GM21360 (cell line): ENCODE data around the gene MTF2.
"Not testable (repeated sequence)": the region's sequence is repeated elsewhere in the genome, so short reads cannot be mapped to it uniquely, and the experiment has no call there.

Experiments used
- ATAC-seq: cut with Tn5 transposase; IDR thresholded peaks from one replicate; pipeline ENCODE4 v1.9.1; 2021; ENCODE audit warnings: mild to moderate bottlenecking, moderate library complexity; ENCODE audit not compliant: unreplicated experiment

Gene MTF2

GRCh38 chr1:93137604-93138292, 58.7 kb downstream of the MTF2 start:
- no peak for ATAC-seq

DNA sequence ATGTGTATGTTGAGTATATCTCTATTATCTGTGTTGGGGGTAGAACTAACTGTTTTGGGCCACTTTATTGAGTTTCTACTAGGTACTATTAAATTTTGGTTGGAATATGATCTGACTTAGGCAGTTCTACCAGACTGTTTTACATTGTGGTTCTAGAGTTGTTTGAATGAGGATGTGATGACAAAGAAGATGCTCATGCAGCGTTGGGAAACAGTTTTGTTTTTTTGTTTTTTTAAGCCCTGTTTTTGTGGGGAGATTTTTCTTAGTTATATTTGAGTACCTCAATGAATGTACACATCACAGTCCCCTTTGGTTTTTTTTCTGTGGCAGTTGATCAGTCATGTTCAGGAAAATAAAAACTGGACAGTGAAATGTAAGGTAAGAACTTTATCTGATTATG, 61.0 kb downstream of the MTF2 start:
- ATAC-seq, result no peak

DNA sequence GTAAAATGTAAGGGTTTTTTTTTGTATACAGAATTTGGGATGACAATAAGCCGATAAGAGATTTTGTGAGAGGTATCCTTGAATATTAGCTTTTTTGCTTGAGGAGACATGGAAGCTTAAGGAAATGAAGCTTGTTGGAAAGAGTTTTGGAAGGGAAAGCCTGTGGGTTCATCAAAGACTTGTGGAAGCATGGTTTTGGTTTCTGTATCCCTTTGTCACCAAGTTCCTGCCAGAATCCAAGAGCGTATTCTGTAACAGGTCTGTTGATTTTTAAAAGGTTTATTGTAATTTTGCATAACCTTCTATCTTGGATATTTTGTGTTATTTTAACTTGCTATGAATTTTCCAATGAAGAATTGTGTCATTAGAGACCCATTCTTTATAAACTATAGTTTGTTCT, 63.1 kb downstream of the MTF2 start:
- no peak for ATAC-seq

GRCh38 chr1:93143136-93143535, 64.1 kb downstream of the MTF2 start:
- no peak for ATAC-seq

- no peak for ATAC-seq
Measured at GRCh38 chr1:93143769-93144168, 64.7 kb downstream of the MTF2 start.

GRCh38 chr1:93148001-93148400, 68.9 kb downstream of the MTF2 start:
- ATAC-seq, result no peak

DNA sequence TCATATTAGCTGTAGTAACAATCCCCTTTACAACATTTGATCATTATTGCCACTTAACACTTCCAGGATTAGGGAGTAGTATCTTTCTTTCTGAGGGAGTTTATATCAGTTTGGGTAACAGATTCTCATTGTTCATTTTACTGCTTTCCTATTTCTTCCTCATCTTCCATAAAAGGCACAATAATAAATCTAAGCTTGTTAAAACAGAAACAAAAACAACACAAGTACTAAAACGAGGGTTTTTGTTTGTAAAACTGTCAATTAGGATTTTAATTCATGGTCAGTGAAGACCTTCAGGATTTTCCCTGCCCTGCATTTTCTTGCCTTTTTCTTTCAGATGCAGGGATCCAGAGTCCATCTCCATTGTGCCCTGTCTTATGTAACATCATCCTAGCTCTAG, 71.6 kb downstream of the MTF2 start:
- no peak for ATAC-seq

DNA sequence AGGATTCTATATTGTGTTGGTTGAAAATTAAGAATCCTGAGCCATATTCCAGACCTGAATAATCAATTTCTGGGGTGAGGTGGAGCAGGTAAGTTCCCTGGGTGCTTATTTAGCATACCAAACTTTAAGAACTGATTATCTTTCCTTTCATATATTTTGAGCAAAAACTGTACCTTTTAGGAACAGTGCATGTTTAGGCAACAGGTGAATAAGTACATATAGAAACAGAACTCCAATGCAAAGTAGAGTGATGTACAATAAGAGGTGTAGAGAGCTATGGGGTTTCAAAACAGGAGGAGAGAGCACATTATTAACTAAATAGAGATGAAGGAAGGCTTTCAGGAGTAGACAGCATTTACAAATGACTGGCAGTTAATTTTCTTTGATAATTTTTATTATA, 72.4 kb downstream of the MTF2 start:
- no peak for ATAC-seq

GRCh38 chr1:93152835-93153234, 73.8 kb downstream of the MTF2 start:
- ATAC-seq, result no peak

DNA sequence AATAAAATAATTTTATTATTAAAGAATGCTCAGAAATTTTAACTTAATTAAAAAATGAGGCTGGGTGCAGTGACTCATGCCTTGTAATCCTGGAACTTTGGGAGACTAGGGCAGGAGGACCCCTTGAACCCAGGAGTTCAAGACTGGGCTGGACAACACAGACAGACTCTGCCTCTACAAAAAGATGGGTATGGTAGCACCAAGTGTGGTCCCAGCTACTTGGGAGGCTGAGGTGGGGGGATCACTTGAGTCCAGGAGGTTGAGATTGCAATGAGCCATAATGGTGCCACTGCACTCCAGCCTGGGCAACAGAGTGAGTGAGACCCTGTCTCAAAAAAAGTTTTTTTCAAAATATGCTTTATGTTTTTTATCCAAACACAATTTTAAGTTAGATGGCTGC, 75.8 kb downstream of the MTF2 start:
- ATAC-seq, result no peak

- ATAC-seq, result no peak
Measured at GRCh38 chr1:93155335-93155734, 76.3 kb downstream of the MTF2 start.

- ATAC-seq, result no peak
Measured at GRCh38 chr1:93159337-93159736, 80.3 kb downstream of the MTF2 start.

- not testable (repeated sequence) for ATAC-seq
Measured at GRCh38 chr1:93163314-93163713, 84.2 kb downstream of the MTF2 start.

- ATAC-seq, result no peak
Measured at GRCh38 chr1:93164816-93165215, 85.7 kb downstream of the MTF2 start.

DNA sequence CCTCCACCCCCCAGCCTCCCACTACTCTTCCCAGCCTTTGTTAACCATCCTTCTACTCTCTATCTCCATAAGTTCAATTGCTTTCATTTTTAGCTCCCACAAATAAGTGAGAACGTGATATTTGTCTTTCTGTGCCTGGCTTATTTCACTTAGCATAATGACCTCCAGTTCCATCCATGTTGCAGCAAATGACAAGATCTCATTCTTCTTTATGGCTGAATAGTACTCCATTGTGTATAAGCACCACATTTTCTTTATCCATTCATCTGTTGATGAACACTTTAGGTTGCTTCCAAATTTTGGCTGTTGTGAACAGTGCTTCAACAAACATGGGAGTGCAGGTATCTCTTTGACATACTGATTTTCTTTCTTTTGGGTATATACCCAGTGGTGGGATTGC, 86.8 kb downstream of the MTF2 start:
- not testable (repeated sequence) for ATAC-seq

- ATAC-seq, result no peak
Measured at GRCh38 chr1:93167006-93167405, 87.9 kb downstream of the MTF2 start.

DNA sequence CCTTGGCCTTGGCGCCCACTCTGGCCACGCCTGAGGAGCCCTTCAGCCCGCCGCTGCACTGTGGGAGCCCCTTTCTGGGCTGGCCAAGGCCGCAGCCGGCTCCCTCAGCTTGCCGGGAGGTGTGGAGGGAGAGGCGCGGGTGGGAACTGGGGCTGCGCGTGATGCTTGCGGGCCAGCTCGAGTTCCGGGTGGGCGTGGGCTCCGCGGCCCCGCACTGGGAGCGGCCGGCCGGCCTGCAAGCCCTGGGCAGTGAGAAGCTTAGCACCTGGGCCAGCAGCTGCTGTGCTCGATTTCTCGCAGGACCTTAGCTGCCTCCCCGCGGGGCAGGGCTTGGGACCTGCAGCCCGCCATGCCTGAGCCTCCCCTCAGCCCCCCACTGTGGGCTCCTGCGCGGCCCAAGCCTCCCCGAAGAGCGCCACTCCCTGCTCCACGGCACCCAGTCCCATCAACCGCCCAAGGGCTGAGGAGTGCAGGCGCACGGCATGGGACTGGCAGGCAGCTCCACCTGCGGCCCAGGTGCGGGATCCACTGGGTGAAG, 91.1 kb downstream of the MTF2 start:
- not testable (repeated sequence) for ATAC-seq

- ATAC-seq, result no peak
Measured at GRCh38 chr1:93171549-93172034, 92.5 kb downstream of the MTF2 start.

- no peak for ATAC-seq
Measured at GRCh38 chr1:93172778-93173177, 93.7 kb downstream of the MTF2 start.

DNA sequence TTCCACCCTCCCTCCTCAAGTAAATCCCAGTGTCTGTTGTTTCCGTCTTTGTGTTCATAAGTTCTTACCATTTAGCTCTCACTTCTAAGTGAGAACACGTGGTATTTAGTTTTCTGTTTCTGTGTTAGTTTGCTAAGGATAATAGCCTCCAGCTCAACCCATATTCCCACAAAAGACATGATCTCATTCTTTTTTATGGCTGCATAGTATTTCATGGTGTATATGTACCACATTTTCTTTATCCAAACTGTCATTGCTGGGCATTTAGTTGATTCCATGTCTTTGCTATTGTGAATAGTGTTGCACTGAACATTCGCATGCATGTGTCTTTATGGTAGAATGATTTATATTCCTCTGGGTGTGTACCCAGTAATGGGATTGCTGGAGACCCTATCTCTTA, 95.6 kb downstream of the MTF2 start:
- ATAC-seq, result not testable (repeated sequence)

GRCh38 chr1:93177991-93178390, 98.9 kb downstream of the MTF2 start:
- no peak for ATAC-seq

DNA sequence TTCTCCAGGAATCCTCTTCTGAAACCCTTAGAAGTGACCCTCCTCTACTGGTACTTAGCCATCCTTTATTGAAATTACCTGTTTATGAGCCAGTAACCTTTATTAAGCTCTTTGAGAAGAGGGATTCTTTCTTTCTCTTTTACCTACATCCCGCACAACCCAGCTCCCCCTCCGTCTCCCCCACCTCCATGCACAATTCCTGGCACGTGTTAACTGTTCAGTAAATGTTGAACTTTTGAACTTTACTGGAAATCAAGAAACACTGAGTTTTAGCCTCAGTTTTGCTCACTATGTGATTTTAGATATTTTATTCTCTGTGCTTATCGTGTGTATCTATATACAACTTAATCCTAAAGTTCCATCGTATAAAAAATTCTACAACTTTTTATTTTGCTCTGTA, 99.3 kb downstream of the MTF2 start:
- ATAC-seq, result no peak
